ENCODE measurements around the gene COX4I1.
A peak's percentile ranks its signal among the peaks of the same experiment; 100 is the strongest.

Gene COX4I1

GRCh38 chr16:85799497-85800320 lies at the start of gene COX4I1, which contains the start of gene EMC8:
Gene COX4I1, plus strand, starts transcription at chr16:85799695. Its CDS starts 1,511 bp downstream, at chr16:85801206.
Gene EMC8, minus strand, starts transcription at chr16:85799544. Its CDS starts 249 bp downstream, at chr16:85799295.
- DNase-seq (ENCODE audit: low spot score) = peak; percentile 94

DNA sequence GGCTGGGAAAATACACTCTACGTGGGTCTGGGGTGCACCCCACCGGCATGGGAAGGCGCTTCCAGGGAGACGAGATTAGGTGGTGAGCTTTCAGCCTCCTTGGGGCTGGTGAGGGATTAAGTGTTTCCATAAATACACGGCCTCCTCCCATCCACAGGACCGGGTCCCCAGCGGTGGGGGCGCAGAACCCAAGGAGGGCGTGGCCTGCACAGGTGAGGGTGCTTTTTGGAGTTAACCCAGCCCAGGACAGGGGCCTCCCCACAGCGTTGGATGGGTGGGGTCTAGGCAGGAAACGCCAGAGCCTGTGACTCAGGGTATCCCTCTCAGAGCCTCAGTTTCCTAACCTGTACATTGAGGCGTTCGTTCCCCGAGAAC lies 49.7 kb upstream of the COX4I1 start:
- no peak for DNase-seq (ENCODE audit: low spot score)

- peak; percentile 44 for DNase-seq (ENCODE audit: low spot score)
Observed at GRCh38 chr16:85750146-85750826, 49.2 kb upstream of the COX4I1 start.

GRCh38 chr16:85750827-85751697 lies 48.4 kb upstream of the COX4I1 start, which contains the start of gene C16orf74:
Gene C16orf74, minus strand, starts transcription at chr16:85751096. Its CDS starts 15,879 bp downstream, at chr16:85735217.
- DNase-seq (ENCODE audit: low spot score) = peak; percentile 59

DNA sequence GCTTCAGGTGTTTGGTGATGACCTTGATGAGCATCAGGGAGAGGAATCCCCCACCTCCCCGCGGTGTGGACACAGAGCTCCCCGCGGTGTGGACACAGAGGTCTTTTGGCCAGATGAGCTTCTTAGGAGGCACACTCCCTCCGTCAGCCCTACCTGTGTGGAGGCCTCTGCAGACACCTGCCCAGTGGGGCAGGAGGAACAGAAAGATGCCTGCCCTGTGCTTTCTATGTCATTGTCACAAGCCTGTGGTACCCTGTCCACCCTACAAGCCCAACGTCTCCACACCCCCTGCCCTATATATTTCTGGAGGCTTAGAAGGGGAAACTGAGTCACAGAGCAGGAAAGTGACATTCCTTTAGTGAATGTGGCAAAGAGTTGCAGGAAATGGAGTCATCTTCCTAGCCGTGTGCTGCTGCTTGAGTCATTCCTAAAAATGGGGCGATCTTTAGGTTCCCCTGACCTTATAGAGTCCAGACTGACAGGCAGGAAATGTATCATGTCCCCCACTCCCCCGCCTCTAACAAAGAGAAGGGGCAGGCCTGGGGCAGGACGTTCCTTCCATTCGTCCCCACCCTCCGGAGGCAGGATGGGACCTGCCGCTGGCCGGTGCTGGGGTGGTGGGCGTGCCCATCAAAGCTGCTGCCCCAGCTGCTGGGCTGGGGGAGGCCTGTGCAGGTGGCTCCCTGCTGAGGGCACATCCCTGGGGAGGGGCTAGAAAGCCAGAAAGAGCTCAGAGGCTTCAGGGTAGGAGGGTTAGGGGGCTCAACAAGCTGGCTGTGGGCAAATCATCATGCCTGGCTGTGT lies 47.6 kb upstream of the COX4I1 start:
- no peak for DNase-seq (ENCODE audit: low spot score)

- peak; percentile 22 for DNase-seq (ENCODE audit: low spot score)
Observed at GRCh38 chr16:85752511-85753420, 46.7 kb upstream of the COX4I1 start.

GRCh38 chr16:85753559-85753958 lies 45.9 kb upstream of the COX4I1 start:
- DNase-seq (ENCODE audit: low spot score) = no peak

GRCh38 chr16:85753976-85754375 lies 45.5 kb upstream of the COX4I1 start:
- DNase-seq (ENCODE audit: low spot score) = no peak

- DNase-seq (ENCODE audit: low spot score) = no peak
Observed at GRCh38 chr16:85754413-85754812, 45.1 kb upstream of the COX4I1 start.

DNA sequence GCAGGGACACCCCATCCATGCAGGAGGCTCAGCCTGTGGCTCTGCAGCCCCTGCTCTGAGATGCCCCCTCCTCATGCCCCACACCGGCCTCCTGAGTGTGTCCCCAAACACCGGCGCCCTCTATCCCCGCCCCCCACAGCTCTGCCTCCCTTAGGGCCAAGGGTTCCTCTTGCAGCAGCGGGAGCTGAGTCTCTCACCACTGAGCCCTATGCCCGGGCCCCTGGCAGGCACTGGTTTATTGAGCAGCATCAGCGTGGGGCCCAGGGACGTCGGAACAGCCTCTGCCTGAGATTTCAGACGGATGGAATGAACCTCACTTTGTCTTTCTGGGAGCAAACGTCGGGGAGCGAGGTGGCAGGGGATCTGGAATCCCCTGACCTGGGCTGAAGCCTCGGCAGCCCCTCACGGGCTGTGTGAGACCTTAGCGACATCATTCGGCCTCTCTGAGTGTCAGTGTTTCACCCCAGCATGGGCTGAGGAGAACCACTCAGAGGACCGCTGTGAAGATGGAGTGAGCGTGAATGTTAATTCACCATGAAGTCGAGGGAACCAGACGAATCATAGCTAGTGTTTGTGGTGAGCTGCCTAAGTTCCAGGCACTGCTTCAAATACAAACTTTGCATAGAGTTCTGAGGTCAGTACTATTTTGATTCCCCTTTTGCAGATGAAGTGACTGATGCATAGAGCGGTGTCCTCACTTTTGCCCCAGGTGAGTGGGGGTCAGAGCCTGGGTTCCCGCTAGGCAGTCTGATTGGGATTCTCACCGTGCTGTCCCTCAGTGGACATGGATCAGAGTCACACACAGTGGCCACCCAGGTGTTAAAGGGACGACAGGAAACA lies 43.3 kb upstream of the COX4I1 start:
- DNase-seq (ENCODE audit: low spot score) = no peak

GRCh38 chr16:85757341-85757822 lies 42.1 kb upstream of the COX4I1 start:
- DNase-seq (ENCODE audit: low spot score) = peak; percentile 42

GRCh38 chr16:85759136-85759535 lies 40.4 kb upstream of the COX4I1 start:
- no peak for DNase-seq (ENCODE audit: low spot score)

GRCh38 chr16:85759631-85760419 lies 39.7 kb upstream of the COX4I1 start:
- DNase-seq (ENCODE audit: low spot score) = peak; percentile 31

- no peak for DNase-seq (ENCODE audit: low spot score)
Observed at GRCh38 chr16:85761861-85762260, 37.6 kb upstream of the COX4I1 start.

GRCh38 chr16:85762970-85763369 lies 36.5 kb upstream of the COX4I1 start:
- no peak for DNase-seq (ENCODE audit: low spot score)

GRCh38 chr16:85763616-85764015 lies 35.9 kb upstream of the COX4I1 start:
- no peak for DNase-seq (ENCODE audit: low spot score)

- no peak for DNase-seq (ENCODE audit: low spot score)
Observed at GRCh38 chr16:85765211-85765610, 34.3 kb upstream of the COX4I1 start.

GRCh38 chr16:85765767-85766166 lies 33.7 kb upstream of the COX4I1 start:
- DNase-seq (ENCODE audit: low spot score) = no peak
